HepG2 (cell line): ENCODE measurements around the gene NGEF. TPM values are rescaled to one million over a fixed set of nuclear protein-coding genes. Genes with fewer than 3 reads are reported as not detected.
A peak's percentile ranks its signal among the peaks of the same experiment; 100 is the strongest.

ENCODE experiments used
- BCL6 ChIP-seq: IDR thresholded peaks from 2 replicates; pipeline ENCODE4 v1.6.1; 2016; ENCODE audit warnings: missing genetic modification reagents, missing compliant biosample characterization
- BRCA1 ChIP-seq: sonication (generic); formaldehyde crosslinking; IDR thresholded peaks from 2 replicates; pipeline ENCODE4 v1.4.0; 2020; ENCODE audit warnings: missing genetic modification reagents
- CC2D1A ChIP-seq: sonication (generic); formaldehyde crosslinking; IDR thresholded peaks from 2 replicates; pipeline ENCODE4 v1.8.1; 2023; ENCODE audit warnings: mild to moderate bottlenecking, missing genetic modification reagents
- E2F2 ChIP-seq: sonication (generic); formaldehyde crosslinking; IDR thresholded peaks from 2 replicates; pipeline ENCODE4 v1.4.0; 2020; ENCODE audit warnings: missing genetic modification reagents, borderline replicate concordance
- EP300 ChIP-seq, 3 experiments: sonication (generic) in 1 of 3; formaldehyde crosslinking in 1 of 3; IDR thresholded peaks; 2 replicates each; pipeline versions ENCODE4 v1.5.1 to v1.6.1; 2011 to 2020; ENCODE audit warnings: low read depth in 2 of 3, low read length in 2 of 3, borderline replicate concordance in 1 of 3, improper control_type of control experiment in 1 of 3, mild to moderate bottlenecking in 1 of 3, missing genetic modification reagents in 1 of 3, moderate library complexity in 1 of 3
- FOXO1 ChIP-seq: sonication (generic); formaldehyde crosslinking; IDR thresholded peaks from 2 replicates; pipeline ENCODE4 v1.4.0; 2020; ENCODE audit warnings: missing genetic modification reagents
- GATAD1 ChIP-seq: IDR thresholded peaks from 2 replicates; pipeline ENCODE4 v1.6.1; 2016; ENCODE audit warnings: missing genetic modification reagents, missing compliant biosample characterization
- HES4 ChIP-seq: sonication (generic); formaldehyde crosslinking; IDR thresholded peaks from 2 replicates; pipeline ENCODE4 v1.9.0; 2021; ENCODE audit warnings: mild to moderate bottlenecking, missing genetic modification reagents, borderline replicate concordance
- HOXA7 ChIP-seq: sonication (generic); formaldehyde crosslinking; IDR thresholded peaks from 2 replicates; pipeline ENCODE4 v1.8.1; 2022; ENCODE audit warnings: mild to moderate bottlenecking, missing genetic modification reagents, moderate library complexity
- NR2F1 ChIP-seq, 2 experiments: fragments of 450-650 bp in 1 of 2; formaldehyde crosslinking in 1 of 2; IDR thresholded peaks; 2 replicates each; pipeline versions ENCODE4 v1.5.0 to v1.6.1; 2016 to 2020; ENCODE audit warnings: mild to moderate bottlenecking in 1 of 2, missing compliant biosample characterization in 1 of 2, missing genetic modification reagents in 1 of 2, moderate library complexity in 1 of 2
- PHB2 ChIP-seq: fragments of 450-650 bp; IDR thresholded peaks from 2 replicates; pipeline ENCODE4 v1.6.1; 2018; ENCODE audit not compliant: partially characterized antibody
- RARA ChIP-seq: IDR thresholded peaks from 2 replicates; pipeline ENCODE4 v1.6.1; 2016; ENCODE audit warnings: missing genetic modification reagents, missing compliant biosample characterization
- REXO4 ChIP-seq: sonication (generic); formaldehyde crosslinking; IDR thresholded peaks from 2 replicates; pipeline ENCODE4 v1.8.0; 2022; ENCODE audit warnings: missing genetic modification reagents, mild to moderate bottlenecking, borderline replicate concordance
- THAP8 ChIP-seq: sonication (generic); formaldehyde crosslinking; IDR thresholded peaks from 2 replicates; pipeline ENCODE4 v1.5.1; 2020; ENCODE audit warnings: missing genetic modification reagents, mild to moderate bottlenecking, borderline replicate concordance
- ZBED4 ChIP-seq: sonication (generic); formaldehyde crosslinking; IDR thresholded peaks from 2 replicates; pipeline ENCODE4 v1.4.0; 2020; ENCODE audit warnings: missing genetic modification reagents, borderline replicate concordance
- ZBTB7B ChIP-seq: sonication (generic); formaldehyde crosslinking; IDR thresholded peaks from 2 replicates; pipeline ENCODE4 v1.4.0; 2020; ENCODE audit warnings: missing genetic modification reagents
- ZNF264 ChIP-seq: sonication (generic); formaldehyde crosslinking; IDR thresholded peaks from 2 replicates; pipeline ENCODE4 v1.4.0; 2020; ENCODE audit warnings: missing genetic modification reagents
- ZNF44 ChIP-seq: sonication (generic); formaldehyde crosslinking; IDR thresholded peaks from 2 replicates; pipeline ENCODE4 v1.5.1; 2020; ENCODE audit warnings: mild to moderate bottlenecking, missing genetic modification reagents
- ZNF550 ChIP-seq: sonication (generic); formaldehyde crosslinking; IDR thresholded peaks from 2 replicates; pipeline ENCODE4 v1.4.0; 2020; ENCODE audit warnings: mild to moderate bottlenecking, missing genetic modification reagents, borderline replicate concordance
- polyA plus RNA-seq, 8 experiments: library from polyadenylated mRNA; depleted of rRNA in 3 of 8; stranded (reverse) in 7 of 8; unstranded in 1 of 8; fragments of >200 nt; fragmentation: Illumina TruSeq in 4 of 8; extraction: Trizol in 4 of 8; gene quantifications; 2 replicates each; pipeline versions ENCODE4 v1.2.1 to v1.2.3, GENCODE V29; 2011 to 2016; ENCODE audit warnings: low read depth in 4 of 8, missing spikeins in 1 of 8, mixed read lengths in 1 of 8; ENCODE audit not compliant: insufficient read depth in 1 of 8
- total RNA-seq, 5 experiments: library from RNA; depleted of rRNA; stranded (reverse); fragments of >200 nt; fragmentation: Illumina TruSeq; extraction: Trizol; gene quantifications; 2 replicates each; pipeline ENCODE4 v1.2.3, GENCODE V29; 2016; ENCODE audit warnings: low read depth in 1 of 5
- TF ChIP-seq, protein P1 (sequence below): sonication (generic); formaldehyde crosslinking; IDR thresholded peaks from 2 replicates; pipeline ENCODE4 v1.8.1; 2023; ENCODE audit warnings: mild to moderate bottlenecking, missing genetic modification reagents
- TF ChIP-seq, protein P2 (sequence below): sonication (generic); formaldehyde crosslinking; IDR thresholded peaks from 2 replicates; pipeline ENCODE4 v1.5.0; 2020; ENCODE audit warnings: mild to moderate bottlenecking, missing genetic modification reagents

NGEF gene
- total and polyA plus RNA-seq, 2 of the 13 experiments (the other 11 are each of a cell fraction or from before 2014, with no cell fraction given) = 14.4 to 36.9 TPM

DNA sequence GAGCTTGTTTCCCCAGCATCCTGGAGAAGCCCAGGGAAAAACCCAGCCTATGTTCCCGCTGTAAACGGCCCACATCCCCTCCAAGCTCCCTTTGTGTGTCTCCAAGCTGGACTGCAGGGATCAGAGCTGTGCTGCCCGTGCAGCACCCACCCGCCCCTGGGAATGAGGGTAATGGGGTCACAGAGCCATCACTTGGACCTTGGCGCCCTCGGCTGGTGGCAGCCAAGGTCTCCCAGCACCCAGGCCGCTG, 46.4 kb upstream of the NGEF start (continued):
- TF ChIP-seq ZBED4 (CRISPR knock-in tag) = peak; percentile 57; the same call in 1 of the 2 replicates
- TF ChIP-seq, protein P1, sequence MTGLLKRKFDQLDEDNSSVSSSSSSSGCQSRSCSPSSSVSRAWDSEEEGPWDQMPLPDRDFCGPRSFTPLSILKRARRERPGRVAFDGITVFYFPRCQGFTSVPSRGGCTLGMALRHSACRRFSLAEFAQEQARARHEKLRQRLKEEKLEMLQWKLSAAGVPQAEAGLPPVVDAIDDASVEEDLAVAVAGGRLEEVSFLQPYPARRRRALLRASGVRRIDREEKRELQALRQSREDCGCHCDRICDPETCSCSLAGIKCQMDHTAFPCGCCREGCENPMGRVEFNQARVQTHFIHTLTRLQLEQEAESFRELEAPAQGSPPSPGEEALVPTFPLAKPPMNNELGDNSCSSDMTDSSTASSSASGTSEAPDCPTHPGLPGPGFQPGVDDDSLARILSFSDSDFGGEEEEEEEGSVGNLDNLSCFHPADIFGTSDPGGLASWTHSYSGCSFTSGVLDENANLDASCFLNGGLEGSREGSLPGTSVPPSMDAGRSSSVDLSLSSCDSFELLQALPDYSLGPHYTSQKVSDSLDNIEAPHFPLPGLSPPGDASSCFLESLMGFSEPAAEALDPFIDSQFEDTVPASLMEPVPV (CRISPR knock-in tag) = peak; percentile 24; the same call in 1 of the 2 replicates
- no peak for TF ChIP-seq E2F2
- no peak for TF ChIP-seq EP300 (IDR thresholded peaks at IDR 0.05; ENCODE audit: low read depth in 2 of 2, low read length in 2 of 2)
- no peak for TF ChIP-seq EP300 (CRISPR knock-in tag; IDR thresholded peaks at IDR 0.05; ENCODE audit: borderline replicate concordance)
- no peak for TF ChIP-seq ZNF264 (CRISPR knock-in tag)
- TF ChIP-seq, protein P2, sequence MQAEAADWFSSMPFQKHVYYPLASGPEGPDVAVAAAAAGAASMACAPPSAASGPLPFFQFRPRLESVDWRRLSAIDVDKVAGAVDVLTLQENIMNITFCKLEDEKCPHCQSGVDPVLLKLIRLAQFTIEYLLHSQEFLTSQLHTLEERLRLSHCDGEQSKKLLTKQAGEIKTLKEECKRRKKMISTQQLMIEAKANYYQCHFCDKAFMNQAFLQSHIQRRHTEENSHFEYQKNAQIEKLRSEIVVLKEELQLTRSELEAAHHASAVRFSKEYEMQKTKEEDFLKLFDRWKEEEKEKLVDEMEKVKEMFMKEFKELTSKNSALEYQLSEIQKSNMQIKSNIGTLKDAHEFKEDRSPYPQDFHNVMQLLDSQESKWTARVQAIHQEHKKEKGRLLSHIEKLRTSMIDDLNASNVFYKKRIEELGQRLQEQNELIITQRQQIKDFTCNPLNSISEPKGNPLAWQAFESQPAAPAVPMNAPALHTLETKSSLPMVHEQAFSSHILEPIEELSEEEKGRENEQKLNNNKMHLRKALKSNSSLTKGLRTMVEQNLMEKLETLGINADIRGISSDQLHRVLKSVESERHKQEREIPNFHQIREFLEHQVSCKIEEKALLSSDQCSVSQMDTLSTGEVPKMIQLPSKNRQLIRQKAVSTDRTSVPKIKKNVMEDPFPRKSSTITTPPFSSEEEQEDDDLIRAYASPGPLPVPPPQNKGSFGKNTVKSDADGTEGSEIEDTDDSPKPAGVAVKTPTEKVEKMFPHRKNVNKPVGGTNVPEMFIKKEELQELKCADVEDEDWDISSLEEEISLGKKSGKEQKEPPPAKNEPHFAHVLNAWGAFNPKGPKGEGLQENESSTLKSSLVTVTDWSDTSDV (CRISPR knock-in tag) = no peak
- peak; percentile 73 for TF ChIP-seq BCL6 (CRISPR knock-in tag)
- TF ChIP-seq RARA (CRISPR knock-in tag) = peak; percentile 69
- no peak for TF ChIP-seq THAP8 (CRISPR knock-in tag)
- TF ChIP-seq CC2D1A (CRISPR knock-in tag) = no peak
- no peak for TF ChIP-seq HOXA7 (CRISPR knock-in tag)
- no peak for TF ChIP-seq FOXO1
- no peak for TF ChIP-seq ZNF44
- TF ChIP-seq HES4 (CRISPR knock-in tag) = no peak
- no peak for TF ChIP-seq REXO4 (CRISPR knock-in tag)
- TF ChIP-seq GATAD1 = peak; percentile 48
- peak in 1 of 2 experiments; percentile 60; a peak in 1 of 4 replicates for TF ChIP-seq NR2F1 (CRISPR knock-in tag; IDR thresholded peaks at IDR 0.05)
- 0 out of 2 replicates have a peak, but pooled peaks have one; percentile 38 for TF ChIP-seq ZBTB7B (CRISPR knock-in tag)
- TF ChIP-seq PHB2 = no peak
- TF ChIP-seq ZNF550 (CRISPR knock-in tag) = peak; percentile 49; the same call in 1 of the 2 replicates
- no peak for TF ChIP-seq BRCA1
- TF ChIP-seq, all 625 proteins: peak for 80
